NT2/D1 (cell line): ENCODE measurements around the gene UBE2L6.

Experiments
- DNase-seq: peaks from one replicate; pipeline ENCODE4 v3.0.0-alpha.2; 2011; ENCODE audit warnings: low read depth, low spot score
- H3K27me3 ChIP-seq: 2 replicates; pipeline ENCODE4 v1.6.0; 2011; ENCODE audit warnings: mild to moderate bottlenecking; ENCODE audit not compliant: insufficient read length, insufficient read depth
- H3K36me3 ChIP-seq: 2 replicates; pipeline ENCODE4 v1.6.1; 2011; ENCODE audit warnings: mild to moderate bottlenecking, low read length, mixed read lengths; ENCODE audit not compliant: insufficient read depth, insufficient read length
- H3K4me1 ChIP-seq: 2 replicates; pipeline ENCODE4 v1.5.1; 2011; ENCODE audit not compliant: insufficient read depth, insufficient read length
- H3K4me3 ChIP-seq: 2 replicates; pipeline ENCODE4 v1.5.1; 2011; ENCODE audit warnings: low read depth; ENCODE audit not compliant: insufficient read length
- H3K9ac ChIP-seq: 2 replicates; pipeline ENCODE4 v1.6.0; 2011; ENCODE audit warnings: low read depth; ENCODE audit not compliant: insufficient read length
- H3K9me3 ChIP-seq: 2 replicates; pipeline ENCODE4 v1.5.1; 2011; ENCODE audit warnings: mild to moderate bottlenecking, low read length; ENCODE audit not compliant: insufficient read depth
- SUZ12 ChIP-seq: IDR thresholded peaks from 2 replicates; pipeline ENCODE4 v1.6.1; 2011; ENCODE audit not compliant: insufficient read length, insufficient read depth; ENCODE audit errors: extremely low read depth
- YY1 ChIP-seq: IDR thresholded peaks from 2 replicates; pipeline ENCODE4 v1.6.1; 2011; ENCODE audit not compliant: insufficient read length, insufficient read depth
- ZNF274 ChIP-seq: IDR thresholded peaks from 2 replicates; pipeline ENCODE4 v1.6.1; 2011; ENCODE audit warnings: mild to moderate bottlenecking, low read depth, low read length

UBE2L6 gene

DNA sequence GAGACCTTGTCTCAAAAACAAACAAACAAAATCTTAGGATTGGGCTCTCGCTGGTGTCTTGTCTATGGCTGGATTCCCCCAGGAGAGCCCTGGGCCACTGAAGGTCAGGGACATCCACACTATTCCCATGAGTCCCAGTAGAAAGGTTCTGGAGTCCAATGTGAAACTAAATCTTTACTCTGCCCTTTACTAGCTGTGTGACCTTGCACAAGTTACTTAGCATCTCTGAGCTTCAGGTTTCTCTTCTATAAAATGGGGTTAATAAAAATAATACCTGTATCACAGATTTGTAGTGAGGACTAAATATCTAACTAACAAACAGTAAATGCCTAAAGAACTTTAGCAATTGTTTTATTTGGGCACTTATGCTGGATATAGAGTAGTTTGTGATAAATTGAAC lies 61.0 kb downstream of the UBE2L6 start:
- Histone ChIP-seq H3K9ac (no peak overlapping the region), H3K4me1 (no peaks in the 10 kb centered on the region), H3K9me3 (no peaks in the 10 kb centered on the region), H3K4me3 (no peak overlapping the region), H3K36me3 (no peaks in the 10 kb centered on the region), H3K27me3 (no peaks in the 10 kb centered on the region)
- TF ChIP-seq ZNF274 (no peak), YY1 (no peak), SUZ12 (no peak)
- no peak for DNase-seq

GRCh38 chr11:57504511-57504910 lies 63.0 kb downstream of the UBE2L6 start:
- no peaks in the 10 kb centered on the region for H3K36me3 ChIP-seq
- no peak for TF ChIP-seq ZNF274
- no peak for TF ChIP-seq SUZ12
- no peak for TF ChIP-seq YY1
- no peaks in the 10 kb centered on the region for H3K9me3 ChIP-seq
- H3K4me1 ChIP-seq: peaks cover 13% of the 10 kb centered on the region
- H3K4me3 ChIP-seq: no peak overlapping the region
- H3K27me3 ChIP-seq: no peaks in the 10 kb centered on the region
- DNase-seq: no peak
- H3K9ac ChIP-seq: no peak overlapping the region

DNA sequence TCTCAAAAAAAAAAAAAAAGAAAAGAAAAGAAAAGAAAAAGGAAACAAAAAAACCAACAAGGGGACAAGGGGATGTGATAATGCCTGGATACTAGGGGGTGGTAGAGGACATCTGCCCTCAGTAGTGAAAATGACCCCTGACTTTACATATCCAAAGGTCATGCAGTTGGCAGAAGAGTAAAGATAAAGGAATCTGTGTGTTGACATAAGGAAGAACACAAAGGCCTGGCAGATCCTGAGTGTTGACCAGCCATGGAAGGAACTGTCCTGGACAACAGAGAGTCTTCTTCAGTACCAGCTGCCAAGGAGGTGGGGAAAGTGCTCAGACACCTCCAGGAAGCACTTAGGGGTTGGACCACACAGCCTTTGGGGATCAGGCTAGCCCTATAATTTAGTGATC lies 64.6 kb downstream of the UBE2L6 start:
- Histone ChIP-seq H3K9ac (no peak overlapping the region), H3K4me1 (peaks cover 17% of the 10 kb centered on the region), H3K27me3 (no peaks in the 10 kb centered on the region), H3K9me3 (no peaks in the 10 kb centered on the region), H3K36me3 (no peaks in the 10 kb centered on the region), H3K4me3 (no peak overlapping the region)
- no peak for DNase-seq
- TF ChIP-seq ZNF274: no peak

- Histone ChIP-seq H3K36me3 (no peaks in the 10 kb centered on the region), H3K9me3 (no peaks in the 10 kb centered on the region), H3K27me3 (no peaks in the 10 kb centered on the region), H3K4me1 (peaks cover 21% of the 10 kb centered on the region), H3K9ac (no peak overlapping the region), H3K4me3 (no peak overlapping the region)
- TF ChIP-seq ZNF274: no peak
- DNase-seq: no peak
These were observed 65.1 kb downstream of the UBE2L6 start for GRCh38 chr11:57502376-57502775.

- H3K36me3 ChIP-seq: no peaks in the 10 kb centered on the region
- no peaks in the 10 kb centered on the region for H3K27me3 ChIP-seq
- TF ChIP-seq ZNF274 (no peak), SUZ12 (no peak), YY1 (no peak)
- H3K9me3 ChIP-seq: no peaks in the 10 kb centered on the region
- H3K4me3 ChIP-seq: no peak overlapping the region
- H3K4me1 ChIP-seq: peaks cover 21% of the 10 kb centered on the region
- no peak for DNase-seq
- no peak overlapping the region for H3K9ac ChIP-seq
These were observed 65.5 kb downstream of the UBE2L6 start for GRCh38 chr11:57501953-57502352.
